Putamen (tissue), 1 donor: ENCODE data around the gene CNTF.
"Not testable (repeated sequence)": the region's sequence is repeated elsewhere in the genome, so short reads cannot be mapped to it uniquely, and the experiment has no call there.

Experiments
- DNase-seq: peaks from one replicate; pipeline ENCODE4 v3.0.0-alpha.2; 2016; ENCODE audit warnings: low spot score

The CNTF gene

GRCh38 chr11:58622344-58622743, at the start of gene CNTF:
Gene CNTF (plus strand): TSS chr11:58622665. CDS start chr11:58622753, 88 bp downstream.
- no peak for DNase-seq

GRCh38 chr11:58572906-58573305, 49.6 kb upstream of the CNTF start:
- not testable (repeated sequence) for DNase-seq

- DNase-seq: peak; percentile 32
These were observed 48.9 kb upstream of the CNTF start for GRCh38 chr11:58573451-58574104.

GRCh38 chr11:58574881-58575280, 47.6 kb upstream of the CNTF start:
- DNase-seq: no peak

GRCh38 chr11:58575377-58576020, 47.0 kb upstream of the CNTF start, which contains the start of gene LPXN:
Gene LPXN (minus strand): TSS chr11:58575856. CDS start chr11:58575772, 84 bp downstream.
- DNase-seq: peak; percentile 69

- peak; percentile 42 for DNase-seq
These were observed 45.5 kb upstream of the CNTF start for GRCh38 chr11:58576887-58577471.

GRCh38 chr11:58577555-58578135, 44.8 kb upstream of the CNTF start:
- no peak for DNase-seq

- DNase-seq: peak; percentile 98
These were observed 44.3 kb upstream of the CNTF start for GRCh38 chr11:58578136-58578634.

- DNase-seq: peak; percentile 99
These were observed 43.8 kb upstream of the CNTF start, which contains the start of gene ZFP91 for GRCh38 chr11:58578635-58579191. Gene ZFP91 (plus strand): TSS chr11:58579063. CDS start chr11:58579282, 219 bp downstream.

GRCh38 chr11:58579192-58580129, 43.0 kb upstream of the CNTF start:
- DNase-seq: peak; percentile 92

GRCh38 chr11:58580311-58580710, 42.2 kb upstream of the CNTF start:
- DNase-seq: no peak

GRCh38 chr11:58582437-58582836, 40.0 kb upstream of the CNTF start:
- DNase-seq: no peak

GRCh38 chr11:58586998-58587397, 35.5 kb upstream of the CNTF start:
- DNase-seq: no peak

GRCh38 chr11:58591659-58592058, 30.8 kb upstream of the CNTF start:
- DNase-seq: no peak

- DNase-seq: no peak
These were observed 29.5 kb upstream of the CNTF start for GRCh38 chr11:58592760-58593472.

GRCh38 chr11:58594826-58595225, 27.6 kb upstream of the CNTF start:
- no peak for DNase-seq

- no peak for DNase-seq
These were observed 25.8 kb upstream of the CNTF start for GRCh38 chr11:58596621-58597020.

GRCh38 chr11:58597486-58598144, 24.9 kb upstream of the CNTF start:
- no peak for DNase-seq

- no peak for DNase-seq
These were observed 22.0 kb upstream of the CNTF start for GRCh38 chr11:58600510-58600909.
